Endothelial cell (in vitro differentiated cells): ENCODE data around the gene USP3. TPM values are rescaled to one million over a fixed set of nuclear protein-coding genes. Genes with fewer than 3 reads are reported as not detected.

Source experiments
- DNase-seq: peaks from one replicate; pipeline ENCODE4 v3.0.0; 2021; ENCODE audit warnings: low spot score
- H3K27ac Mint-ChIP-seq: one replicate; pipeline ENCODE4 v1.8.0; 2021; ENCODE audit warnings: mixed read lengths, inconsistent platforms; ENCODE audit not compliant: unreplicated experiment
- H3K27me3 Mint-ChIP-seq: one replicate; pipeline ENCODE4 v1.8.0; 2021; ENCODE audit warnings: mild to moderate bottlenecking, moderate library complexity, mixed read lengths, inconsistent platforms; ENCODE audit not compliant: unreplicated experiment
- H3K36me3 Mint-ChIP-seq: one replicate; pipeline ENCODE4 v1.8.0; 2021; ENCODE audit warnings: mild to moderate bottlenecking, low read depth, mixed read lengths, inconsistent platforms; ENCODE audit not compliant: unreplicated experiment
- H3K4me1 Mint-ChIP-seq: one replicate; pipeline ENCODE4 v1.8.0; 2021; ENCODE audit warnings: mild to moderate bottlenecking, mixed read lengths, inconsistent platforms; ENCODE audit not compliant: unreplicated experiment
- H3K4me3 Mint-ChIP-seq: one replicate; pipeline ENCODE4 v1.8.0; 2021; ENCODE audit warnings: mild to moderate bottlenecking, mixed read lengths, inconsistent platforms; ENCODE audit not compliant: unreplicated experiment
- H3K9me3 Mint-ChIP-seq: one replicate; pipeline ENCODE4 v1.8.0; 2021; ENCODE audit warnings: mixed read lengths, inconsistent platforms; ENCODE audit not compliant: unreplicated experiment
- total RNA-seq: library from RNA; stranded (reverse); fragmentation: NEBNext Ultra II Directional; extraction: Animal tissue kit (Norgen Biotek cat#: 25700); gene quantifications from one replicate; pipeline ENCODE4 v1.2.1, GENCODE V29; 2021; ENCODE audit not compliant: unreplicated experiment
- TF ChIP-seq, protein P1 (sequence below): fragments of 200-600 bp; sonication (generic); IDR thresholded peaks from one replicate; pipeline ENCODE4 v1.5.0; 2021; ENCODE audit warnings: antibody characterized with exemption; ENCODE audit not compliant: unreplicated experiment

USP3 gene
- total RNA-seq, 1 donor from 2014 or later = 33.5 TPM

- Mint-ChIP-seq H3K36me3 (peaks cover 1% of the 10 kb centered on the region), H3K27me3 (peaks cover 2% of the 10 kb centered on the region), H3K4me1 (peaks cover 25% of the 10 kb centered on the region), H3K4me3 (no peak overlapping the region), H3K27ac (no peak overlapping the region), H3K9me3 (no peaks in the 10 kb centered on the region)
- no peak for DNase-seq
- TF ChIP-seq, protein P1, sequence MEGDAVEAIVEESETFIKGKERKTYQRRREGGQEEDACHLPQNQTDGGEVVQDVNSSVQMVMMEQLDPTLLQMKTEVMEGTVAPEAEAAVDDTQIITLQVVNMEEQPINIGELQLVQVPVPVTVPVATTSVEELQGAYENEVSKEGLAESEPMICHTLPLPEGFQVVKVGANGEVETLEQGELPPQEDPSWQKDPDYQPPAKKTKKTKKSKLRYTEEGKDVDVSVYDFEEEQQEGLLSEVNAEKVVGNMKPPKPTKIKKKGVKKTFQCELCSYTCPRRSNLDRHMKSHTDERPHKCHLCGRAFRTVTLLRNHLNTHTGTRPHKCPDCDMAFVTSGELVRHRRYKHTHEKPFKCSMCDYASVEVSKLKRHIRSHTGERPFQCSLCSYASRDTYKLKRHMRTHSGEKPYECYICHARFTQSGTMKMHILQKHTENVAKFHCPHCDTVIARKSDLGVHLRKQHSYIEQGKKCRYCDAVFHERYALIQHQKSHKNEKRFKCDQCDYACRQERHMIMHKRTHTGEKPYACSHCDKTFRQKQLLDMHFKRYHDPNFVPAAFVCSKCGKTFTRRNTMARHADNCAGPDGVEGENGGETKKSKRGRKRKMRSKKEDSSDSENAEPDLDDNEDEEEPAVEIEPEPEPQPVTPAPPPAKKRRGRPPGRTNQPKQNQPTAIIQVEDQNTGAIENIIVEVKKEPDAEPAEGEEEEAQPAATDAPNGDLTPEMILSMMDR = no peak
Observed at GRCh38 chr15:63497642-63498467, 6.5 kb upstream of the USP3 start.

- peaks cover 24% of the 10 kb centered on the region for H3K4me1 Mint-ChIP-seq
- H3K36me3 Mint-ChIP-seq = peaks cover 3% of the 10 kb centered on the region
- H3K9me3 Mint-ChIP-seq = no peaks in the 10 kb centered on the region
- no peaks in the 10 kb centered on the region for H3K27me3 Mint-ChIP-seq
- TF ChIP-seq, protein P1 = no peak
- H3K27ac Mint-ChIP-seq = no peak overlapping the region
- DNase-seq = no peak
- no peak overlapping the region for H3K4me3 Mint-ChIP-seq
Observed at GRCh38 chr15:63499175-63499549, 5.2 kb upstream of the USP3 start.

DNA sequence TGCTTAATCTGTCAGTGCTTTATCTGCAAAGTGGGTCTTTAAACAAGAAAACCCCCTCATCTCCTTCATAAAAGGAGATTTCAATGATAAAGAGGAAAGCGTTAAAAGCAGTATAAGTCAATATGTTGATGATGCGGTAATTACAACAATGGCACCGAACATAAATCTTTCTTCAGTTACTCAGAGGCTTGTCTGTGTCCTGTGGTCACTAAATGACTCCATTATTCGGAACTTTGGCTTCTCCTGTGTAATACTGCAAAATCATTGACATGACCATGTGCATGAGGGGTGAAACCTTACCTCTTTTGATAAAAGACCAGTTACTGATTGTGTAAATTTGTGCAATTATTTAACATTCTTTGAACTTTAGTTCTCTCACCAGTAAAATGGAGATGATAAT, 4.8 kb upstream of the USP3 start:
- TF ChIP-seq, protein P1 = no peak
- Mint-ChIP-seq H3K27ac (no peak overlapping the region), H3K4me1 (peaks cover 24% of the 10 kb centered on the region), H3K27me3 (no peaks in the 10 kb centered on the region), H3K36me3 (peaks cover 3% of the 10 kb centered on the region), H3K4me3 (no peak overlapping the region), H3K9me3 (no peaks in the 10 kb centered on the region)
- no peak for DNase-seq

DNA sequence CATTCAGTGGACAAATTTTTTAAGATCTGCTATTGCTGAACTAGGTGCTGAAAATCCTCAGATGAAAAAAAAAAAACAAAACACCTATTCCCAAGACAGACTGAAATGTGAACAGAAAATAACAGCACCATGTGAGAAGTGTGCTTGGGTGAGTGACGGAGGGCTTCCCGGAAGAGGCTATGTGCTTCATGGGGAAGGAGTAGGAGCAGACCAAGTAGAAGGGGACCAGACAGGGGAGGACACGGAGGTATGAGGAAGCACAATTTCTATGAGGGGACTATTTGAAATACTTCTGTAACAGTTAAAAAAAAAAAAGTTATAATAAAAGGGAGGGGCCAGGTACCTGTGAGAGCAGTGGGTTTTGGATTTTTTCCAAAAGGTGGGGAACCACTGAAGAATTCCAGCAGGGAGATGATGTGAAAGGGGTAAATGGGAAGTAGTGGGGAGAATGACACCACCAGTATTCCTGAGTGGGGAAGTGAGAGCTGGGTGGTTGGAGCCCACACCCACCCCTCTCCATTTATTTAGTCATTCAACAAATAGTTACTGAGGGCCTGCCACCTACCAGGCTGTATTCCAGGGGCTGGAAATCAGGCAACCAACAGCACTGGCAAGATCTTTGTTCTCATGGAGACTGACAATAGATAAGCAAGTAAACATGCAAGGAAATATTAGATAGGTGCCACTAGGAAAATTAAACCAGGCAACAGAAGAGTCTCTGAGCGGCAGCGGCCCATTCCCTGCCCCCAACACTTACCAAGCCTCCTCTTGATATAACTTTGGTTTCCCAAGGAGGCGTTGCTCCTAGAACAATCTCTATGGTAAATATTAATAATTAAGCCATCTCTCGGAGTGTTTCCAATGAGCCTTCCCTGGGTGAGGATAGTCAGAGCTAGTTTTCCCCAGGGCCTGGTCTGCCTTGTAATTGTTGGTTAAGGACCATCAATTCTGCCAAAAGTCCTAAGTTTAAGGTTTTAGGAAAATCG, 3.8 kb upstream of the USP3 start:
- H3K4me3 Mint-ChIP-seq = no peak overlapping the region

More for the DNA sequence above, 3.8 kb upstream of the USP3 start:
- Mint-ChIP-seq H3K27me3 (no peaks in the 10 kb centered on the region), H3K4me1 (peaks cover 25% of the 10 kb centered on the region), H3K36me3 (peaks cover 5% of the 10 kb centered on the region), H3K9me3 (no peaks in the 10 kb centered on the region), H3K27ac (no peak overlapping the region)
- DNase-seq = no peak
- TF ChIP-seq, protein P1 = no peak
